GM19025 (cell line): ENCODE data around the gene MPC2.
"Not testable (repeated sequence)": the region's sequence is repeated elsewhere in the genome, so short reads cannot be mapped to it uniquely, and the experiment has no call there.

ENCODE experiments used
- ATAC-seq: cut with Tn5 transposase; IDR thresholded peaks from one replicate; pipeline ENCODE4 v1.9.1; 2021; ENCODE audit warnings: mild to moderate bottlenecking, low read depth, moderate library complexity; ENCODE audit not compliant: unreplicated experiment

MPC2 gene

DNA sequence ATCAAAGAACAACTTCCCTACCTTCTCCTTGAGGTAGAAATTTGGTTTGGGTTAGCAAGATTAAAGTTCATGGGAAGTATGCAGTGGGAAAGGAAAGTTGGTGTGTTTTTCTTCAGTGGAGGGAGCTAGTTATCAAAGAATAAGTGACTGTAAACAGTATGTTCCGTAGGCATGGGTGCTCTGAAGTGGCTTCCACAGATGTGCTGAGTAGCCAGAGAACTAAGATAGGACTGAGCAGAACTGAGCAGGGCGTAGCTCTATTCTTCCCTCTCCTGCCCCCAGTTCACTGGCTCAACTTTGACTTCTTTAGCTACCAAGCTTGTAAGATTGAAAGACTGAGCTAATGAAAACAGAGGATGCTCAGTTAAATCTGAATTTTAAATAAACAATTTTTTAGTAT is 26.3 kb downstream of the MPC2 start:
- ATAC-seq: no peak

DNA sequence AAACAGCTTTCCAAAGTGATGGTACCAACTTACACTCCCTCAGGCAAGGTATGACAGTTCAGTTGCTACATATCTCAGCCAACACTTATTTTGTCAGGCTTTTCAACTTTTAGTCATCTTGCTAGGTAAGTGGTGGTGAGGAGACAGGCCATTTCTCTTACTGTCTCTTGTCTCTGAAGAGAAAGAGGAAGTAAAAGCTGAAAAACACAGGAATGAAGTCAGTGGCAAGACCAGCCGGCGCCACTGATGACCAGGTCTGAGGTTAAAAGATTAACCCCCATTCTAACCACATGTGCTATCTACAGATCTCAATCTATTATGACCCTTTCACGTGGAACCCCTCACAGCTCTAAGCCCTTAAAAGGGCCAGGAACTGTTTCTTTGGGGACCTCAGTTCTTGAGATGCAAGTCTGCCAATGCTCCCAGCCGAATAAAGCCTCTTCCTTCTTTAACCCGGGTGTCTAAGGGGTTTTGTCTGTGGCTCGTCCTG is 27.1 kb downstream of the MPC2 start:
- ATAC-seq: no peak

DNA sequence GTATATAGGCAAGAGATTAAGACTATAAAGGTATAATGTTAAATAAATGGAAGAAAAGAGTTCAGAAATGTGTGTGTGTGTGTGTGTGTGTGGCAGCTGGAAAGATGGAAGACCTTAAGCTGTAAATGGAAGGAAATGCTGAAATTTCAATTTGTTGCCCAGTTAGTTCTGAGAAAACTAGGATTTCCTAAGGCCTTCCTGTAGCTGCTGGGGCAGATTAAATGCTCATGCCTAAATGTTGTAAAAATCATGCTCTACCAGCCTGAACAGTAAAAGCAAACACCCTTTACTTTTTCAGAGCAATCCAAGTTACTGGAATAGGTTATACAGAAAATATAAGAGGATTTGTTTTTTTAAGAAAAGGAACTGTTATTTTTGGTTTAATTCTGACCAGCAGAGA is 31.2 kb downstream of the MPC2 start:
- ATAC-seq: no peak

DNA sequence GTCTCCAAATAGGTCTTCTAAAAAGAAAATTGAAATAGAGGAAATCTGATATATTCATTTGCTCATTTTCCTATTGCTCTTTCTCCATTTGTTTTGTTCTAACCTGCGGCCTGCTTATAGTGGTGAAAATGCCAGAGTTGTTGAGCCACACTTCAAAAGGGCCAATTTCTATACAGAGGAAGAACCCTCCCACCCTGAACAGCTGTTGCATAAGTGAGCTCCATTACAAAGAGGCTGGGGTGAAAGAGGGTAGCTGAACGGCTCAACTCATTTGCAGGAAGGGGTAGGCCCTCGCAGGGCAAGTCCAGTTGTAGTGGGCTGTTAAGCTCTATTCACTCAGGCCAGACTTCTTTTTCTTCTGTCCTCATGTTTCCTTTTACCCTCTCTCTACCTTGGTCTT is 31.7 kb downstream of the MPC2 start:
- no peak for ATAC-seq

DNA sequence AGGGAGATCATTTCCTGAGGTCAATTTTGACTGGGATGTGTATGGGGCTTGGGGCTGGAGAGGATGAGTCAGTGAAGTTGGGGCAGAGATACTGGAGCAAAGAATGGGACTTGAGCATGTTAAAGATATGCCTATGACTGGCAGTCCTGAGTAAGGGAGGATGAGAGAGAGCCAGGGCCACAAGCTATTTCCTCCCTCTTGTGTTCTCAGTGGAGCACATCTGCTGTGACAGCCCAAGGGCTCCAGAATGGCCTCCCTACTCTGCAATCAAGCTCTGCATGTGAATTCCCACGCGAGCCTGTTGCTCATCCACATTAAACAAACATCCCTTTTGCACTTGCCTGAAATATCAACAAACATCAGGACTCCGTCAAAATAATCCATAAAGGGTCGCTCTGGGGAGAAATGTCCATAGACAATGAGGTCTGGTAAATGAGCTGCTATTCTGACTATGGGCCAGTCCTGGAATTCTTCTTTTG is 32.2 kb downstream of the MPC2 start:
- no peak for ATAC-seq

DNA sequence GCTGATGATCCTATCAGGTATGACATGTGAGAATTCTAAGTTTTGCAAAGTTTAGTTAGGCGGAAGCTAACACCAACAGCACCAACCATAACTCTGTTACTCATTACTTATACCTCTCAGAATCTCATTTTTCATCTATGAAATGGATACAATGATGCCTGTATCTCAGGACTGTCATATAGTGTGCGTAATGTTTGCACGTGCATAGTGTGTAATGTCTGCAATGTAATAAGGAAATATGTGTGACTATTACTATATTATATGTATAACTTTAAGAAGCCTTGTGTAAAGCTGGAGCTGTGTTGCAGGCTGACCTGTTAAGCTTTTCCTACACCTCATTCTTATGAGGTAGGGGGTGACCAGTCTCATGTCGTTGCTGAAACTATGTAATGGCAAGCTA is 36.0 kb downstream of the MPC2 start:
- ATAC-seq: no peak

DNA sequence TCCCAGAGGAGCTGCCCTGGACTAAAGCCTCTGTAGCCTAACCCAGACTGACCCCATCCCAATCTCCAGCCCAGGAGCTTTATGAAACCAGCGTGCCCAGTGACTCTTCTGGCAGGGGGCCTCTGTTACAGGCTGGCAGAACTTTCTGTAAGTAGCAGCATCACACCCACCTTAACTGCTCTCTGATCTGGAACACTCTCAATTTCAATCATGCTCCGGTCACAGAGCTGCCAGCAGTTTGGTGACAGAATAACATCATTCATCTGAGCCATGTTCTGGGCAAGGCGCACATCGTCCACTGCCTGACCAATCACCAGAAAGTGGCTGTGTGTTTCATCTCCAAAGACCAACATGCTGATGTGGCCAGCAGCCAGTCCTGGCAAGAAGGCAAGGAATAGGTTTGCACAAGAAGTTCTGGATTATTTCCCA is 37.6 kb downstream of the MPC2 start:
- peak; percentile 84 for ATAC-seq

DNA sequence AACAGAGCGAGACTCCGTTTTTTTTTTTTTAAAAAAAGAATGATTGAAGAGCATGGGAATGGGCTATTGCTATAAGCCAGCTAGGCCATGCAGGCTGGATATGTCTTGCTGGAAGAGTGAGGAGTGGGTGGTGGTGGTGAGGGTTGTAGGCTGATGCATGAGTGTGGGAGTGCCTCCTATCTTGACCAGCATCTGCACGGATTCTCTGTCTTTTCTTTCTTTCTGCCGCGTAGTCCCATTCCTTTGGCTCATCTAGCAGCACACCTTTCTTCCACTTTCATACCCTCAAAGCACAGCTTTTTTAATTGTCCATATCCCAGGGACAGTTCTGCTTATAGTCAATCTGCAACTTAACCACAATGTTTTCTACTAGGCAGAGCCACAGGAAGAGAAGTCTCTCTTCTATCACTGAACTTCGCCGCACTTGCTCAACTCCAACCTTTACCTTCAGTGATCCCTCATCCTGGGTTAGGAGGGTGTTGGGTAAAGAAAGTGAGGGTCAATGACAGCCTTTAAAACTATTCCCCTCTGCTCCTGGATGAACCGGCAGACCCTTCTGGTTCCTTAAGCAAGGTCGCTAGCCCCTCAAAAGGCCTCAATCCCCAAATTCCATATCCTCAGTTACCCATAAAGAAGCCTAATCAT is 38.2 kb downstream of the MPC2 start:
- ATAC-seq: no peak

DNA sequence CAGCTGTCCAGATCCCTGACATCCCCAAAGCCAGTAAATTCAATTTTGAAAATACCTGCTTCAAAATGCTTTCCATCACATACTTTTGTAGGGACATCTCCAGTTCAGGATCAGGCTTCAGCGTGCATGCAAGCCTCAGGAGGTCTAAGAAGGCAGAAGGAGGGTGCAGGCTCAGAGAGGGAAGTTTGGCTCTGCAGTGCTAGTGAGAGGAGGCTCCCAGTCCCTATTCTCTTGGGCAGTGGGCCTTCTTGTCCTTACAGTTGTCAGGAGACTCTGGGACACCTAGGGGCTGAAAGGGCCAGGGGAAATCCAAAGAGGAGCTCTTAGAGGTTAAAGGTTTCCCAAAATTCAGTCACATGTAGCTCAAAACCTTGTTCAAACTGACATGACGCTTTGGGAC is 43.1 kb downstream of the MPC2 start:
- no peak for ATAC-seq

DNA sequence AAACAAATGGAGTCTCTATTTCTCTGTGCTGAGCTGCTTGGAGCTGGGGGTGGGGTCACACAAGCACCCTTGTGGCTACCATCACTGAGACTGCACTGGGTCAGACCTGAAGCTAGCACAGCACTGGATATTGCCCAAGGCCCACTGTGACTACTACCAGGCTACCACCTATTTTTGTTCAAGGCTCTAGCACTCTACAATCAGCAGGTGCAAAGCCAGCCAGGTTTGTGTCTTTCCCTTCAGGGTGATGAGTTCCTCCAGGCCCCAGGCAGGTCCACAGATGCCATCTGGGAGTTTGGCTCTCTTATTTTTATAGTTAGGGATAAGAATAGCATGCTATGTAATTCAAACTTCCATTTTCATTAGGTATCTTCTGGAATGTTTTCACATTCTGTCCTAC is 46.5 kb downstream of the MPC2 start:
- no peak for ATAC-seq

DNA sequence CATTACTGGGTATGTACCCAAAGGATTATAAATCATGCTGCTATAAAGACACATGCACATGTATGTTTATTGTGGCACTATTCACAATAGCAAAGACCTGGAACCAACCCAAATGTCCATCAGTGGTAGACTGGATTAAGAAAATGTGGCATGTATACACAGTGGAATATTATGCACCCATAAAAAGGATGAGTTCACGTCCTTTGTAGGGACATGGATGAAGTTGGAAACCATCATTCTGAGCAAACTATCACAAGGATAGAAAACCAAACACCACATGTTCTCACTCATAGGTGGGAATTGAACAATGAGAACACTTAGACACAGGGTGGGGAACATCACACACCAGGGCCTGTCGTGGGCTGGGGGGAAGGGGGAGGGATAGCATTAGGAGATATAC is 49.7 kb downstream of the MPC2 start:
- not testable (repeated sequence) for ATAC-seq

DNA sequence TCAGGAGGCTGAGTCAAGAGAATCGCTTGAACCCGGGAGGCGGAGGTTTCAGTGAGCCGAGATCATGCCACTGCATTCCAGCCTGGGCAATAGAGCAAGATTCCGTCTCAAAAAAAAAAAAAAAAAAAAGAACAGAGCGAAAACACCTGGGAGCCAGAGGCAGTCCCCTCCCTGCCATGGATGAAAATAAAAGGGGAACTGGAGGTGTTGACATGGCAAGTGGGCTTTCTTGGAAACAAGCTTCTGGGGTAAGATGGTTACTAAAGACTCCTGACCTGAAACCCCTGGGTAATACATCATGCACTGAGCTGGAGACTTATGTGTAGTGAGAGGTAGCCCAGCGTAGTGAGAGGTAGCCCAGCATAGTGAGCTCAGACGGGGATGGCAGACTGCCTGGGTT is 54.5 kb downstream of the MPC2 start:
- no peak for ATAC-seq

DNA sequence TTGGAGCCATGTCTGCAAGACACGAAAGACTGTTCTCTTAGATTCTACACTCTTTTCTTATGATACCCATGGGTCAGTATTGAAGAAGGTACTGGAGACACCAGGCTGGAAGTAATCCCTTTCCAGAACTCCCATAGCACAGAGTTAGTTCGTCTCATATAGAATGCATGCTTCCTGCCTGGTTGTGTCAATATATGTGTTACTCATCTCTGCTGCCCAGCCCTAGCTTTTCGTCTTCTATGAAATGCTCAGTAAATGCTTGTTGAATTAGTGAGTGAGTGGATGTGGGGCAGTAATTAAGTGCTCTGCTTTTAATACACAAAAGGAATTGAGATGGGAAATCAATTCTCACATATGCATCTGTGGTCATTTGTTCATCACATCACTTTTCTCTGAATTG is 55.1 kb downstream of the MPC2 start:
- no peak for ATAC-seq

DNA sequence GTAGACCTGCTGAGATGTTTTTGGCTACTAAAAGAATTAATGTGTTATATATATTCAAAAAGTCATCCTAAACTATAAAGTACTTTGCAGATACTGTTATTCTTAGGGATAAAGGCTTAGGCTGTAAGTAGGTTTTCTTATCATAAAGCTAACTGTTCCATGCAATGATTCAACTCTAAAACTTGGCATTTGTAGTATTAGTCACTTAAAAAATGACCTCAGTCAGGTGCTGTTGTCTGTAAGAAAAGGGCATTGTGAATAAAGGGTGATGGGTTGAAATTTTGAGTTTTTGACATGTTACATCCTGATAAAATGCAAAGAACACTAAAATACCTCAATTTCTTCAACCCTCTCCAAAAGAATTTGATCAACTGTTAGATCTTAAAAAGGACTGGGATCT is 55.8 kb downstream of the MPC2 start:
- no peak for ATAC-seq

DNA sequence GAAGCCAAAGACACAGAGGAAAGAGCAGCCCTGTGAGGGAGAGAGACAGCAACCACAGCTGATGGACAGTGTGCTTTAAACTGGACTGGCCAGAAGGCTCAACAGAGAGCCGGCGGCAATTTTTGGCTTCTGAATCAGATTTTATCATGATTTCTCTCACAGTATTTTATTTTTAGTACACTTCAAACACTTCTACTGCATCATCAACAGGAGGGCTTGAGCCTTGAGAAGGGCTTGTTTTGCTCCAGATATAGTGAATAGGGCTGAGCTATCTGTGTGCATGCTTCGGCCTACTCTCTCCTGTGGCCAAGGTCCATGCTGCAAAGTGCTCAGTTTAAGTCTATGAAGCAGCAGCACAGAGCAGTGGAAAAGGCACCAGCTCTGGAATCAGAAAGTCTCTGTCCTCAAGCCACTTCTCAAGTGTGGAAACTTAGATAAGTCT is 56.3 kb downstream of the MPC2 start:
- no peak for ATAC-seq

DNA sequence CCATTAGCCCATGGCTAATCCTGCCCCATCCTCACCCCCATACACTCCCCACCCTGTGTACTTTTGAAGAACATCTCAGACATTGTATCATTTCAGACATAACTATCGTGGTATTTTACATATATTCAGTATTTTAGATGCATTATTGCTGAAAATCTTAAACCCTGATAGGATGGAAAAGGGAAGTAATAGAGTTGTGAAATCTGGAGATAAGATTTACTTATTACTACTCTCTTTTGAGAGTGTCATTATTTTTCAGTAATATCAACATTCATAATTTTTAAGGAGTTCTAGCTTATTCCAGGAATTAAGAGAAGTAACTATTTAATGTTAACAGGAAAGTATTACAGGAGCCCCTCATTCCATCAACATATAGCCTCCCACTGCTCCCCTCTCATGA is 57.4 kb downstream of the MPC2 start:
- no peak for ATAC-seq

DNA sequence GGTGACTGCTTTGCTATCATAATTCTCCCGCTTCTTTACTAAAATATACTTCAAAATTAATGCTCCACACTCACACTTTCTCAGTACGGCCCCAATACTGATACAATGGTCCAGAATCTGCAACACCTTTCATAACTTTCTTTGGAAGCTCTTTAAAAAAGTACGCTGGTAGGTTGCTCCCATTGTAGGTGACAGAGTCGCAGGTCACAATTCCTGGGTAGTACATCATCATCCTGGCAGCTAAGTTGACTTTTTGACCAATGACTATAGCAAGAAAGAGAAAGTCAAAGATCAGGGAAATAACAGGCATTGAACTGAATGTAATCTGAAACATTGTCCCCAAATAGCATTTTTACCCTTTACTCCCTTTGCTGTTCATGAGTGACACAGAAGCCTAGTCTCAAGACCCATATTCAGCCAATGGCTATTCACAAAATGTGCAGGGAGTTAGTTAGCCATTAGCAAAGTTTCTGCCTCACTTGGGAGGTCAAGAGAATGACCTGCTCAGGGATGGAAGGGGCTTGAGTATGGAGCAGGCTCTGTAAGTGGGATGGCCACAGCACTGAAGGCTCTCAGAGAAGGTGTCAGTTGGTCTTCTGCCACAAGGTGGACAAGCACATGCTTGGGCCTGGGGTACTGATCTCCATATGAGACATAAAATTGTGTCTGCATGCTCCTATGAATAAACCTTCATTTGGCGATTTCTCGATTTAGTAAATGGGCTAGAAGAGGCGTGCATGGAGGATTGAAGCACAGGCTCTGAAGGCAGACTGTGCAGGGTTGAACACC is 58.3 kb downstream of the MPC2 start:
- ATAC-seq: no peak

DNA sequence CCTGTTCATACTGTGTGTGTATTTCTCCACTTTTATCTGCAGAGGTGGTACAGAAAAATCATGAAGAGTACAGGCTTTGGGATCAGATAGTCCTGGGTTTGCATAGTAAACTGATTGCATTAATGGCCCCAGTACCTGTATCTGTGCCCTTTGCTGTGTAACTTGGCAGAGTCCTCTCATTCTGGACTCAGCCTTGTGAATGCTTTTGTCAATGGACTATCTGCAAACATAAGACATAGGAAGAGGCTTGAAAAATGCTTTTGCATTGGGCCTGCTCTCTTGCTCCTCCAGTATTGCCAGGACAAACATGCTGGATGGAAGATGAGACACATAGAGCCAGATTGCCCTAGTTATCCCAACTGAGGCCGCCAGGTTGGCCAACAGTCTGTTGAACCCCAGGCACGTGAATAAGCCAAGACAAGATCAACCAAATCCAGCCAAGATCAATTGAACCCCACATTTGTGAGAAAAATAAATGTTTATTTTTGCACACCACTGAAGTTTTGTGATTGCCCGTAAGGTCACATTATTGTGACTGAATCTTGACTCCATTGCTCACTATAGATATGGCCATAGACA is 60.2 kb downstream of the MPC2 start:
- no peak for ATAC-seq

DNA sequence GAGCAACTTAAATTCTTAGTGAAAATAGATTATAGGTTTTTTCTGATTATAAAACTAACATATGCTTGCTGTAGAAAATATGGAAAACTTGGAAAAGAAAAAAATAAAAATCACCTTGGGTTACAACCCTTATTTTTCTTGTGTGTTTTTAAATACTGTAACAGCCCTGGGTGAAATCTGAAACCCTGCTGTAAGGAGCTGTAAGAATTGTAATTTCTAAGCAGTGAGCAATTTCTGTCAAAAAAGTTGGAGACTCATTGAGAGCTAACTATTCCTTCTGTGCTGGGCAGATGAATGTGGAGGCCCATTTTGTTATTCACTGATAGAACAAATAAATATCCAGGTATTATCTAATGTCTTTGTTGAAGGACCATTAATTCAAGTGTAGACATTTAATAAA is 65.5 kb downstream of the MPC2 start:
- ATAC-seq: no peak

DNA sequence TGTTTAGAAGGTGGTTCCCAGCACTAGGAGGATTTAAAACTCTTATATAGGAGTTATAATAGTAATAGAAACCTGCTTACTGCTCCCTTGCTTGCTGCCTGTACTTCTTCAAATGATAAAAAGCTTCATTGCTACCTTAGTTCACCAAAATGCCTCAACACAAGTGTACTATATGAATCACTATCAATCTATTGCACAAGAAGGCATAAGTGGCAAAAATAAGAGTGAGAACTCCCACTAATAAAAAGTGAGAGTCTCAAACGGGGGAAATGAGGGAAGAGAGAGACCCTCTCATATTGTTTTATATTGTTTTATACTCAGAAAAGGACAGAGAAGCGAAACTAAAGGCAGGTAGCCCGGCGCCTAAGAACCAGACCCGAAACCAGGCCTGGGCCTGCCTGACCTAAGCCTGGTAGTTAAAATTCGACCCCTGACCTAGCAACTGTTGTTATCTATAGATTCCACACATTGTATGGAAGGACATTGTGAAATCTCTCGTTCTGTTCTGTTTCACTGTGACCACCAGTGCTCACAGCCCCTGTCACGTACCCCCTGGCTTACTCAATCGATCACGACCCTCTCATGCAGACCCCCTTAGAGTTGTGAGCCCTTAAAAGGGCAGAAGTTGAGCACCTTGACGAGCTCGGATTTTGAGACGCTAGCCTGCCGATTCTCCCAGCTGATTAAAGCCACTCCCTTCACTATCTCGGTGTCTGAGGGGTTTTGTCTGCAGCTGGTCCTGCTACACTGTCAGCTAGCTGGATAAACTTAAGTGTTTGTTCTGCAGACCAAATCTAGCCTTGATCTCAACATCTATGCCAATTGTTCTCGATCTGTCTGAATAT is 67.5 kb downstream of the MPC2 start:
- not testable (repeated sequence) for ATAC-seq
